Measurements from ENCODE around the gene USP2.
A peak's percentile ranks its signal among the peaks of the same experiment; 100 is the strongest.

USP2 gene

GRCh38 chr11:119381181-119381988 is at the start of gene USP2:
Gene USP2, minus strand, starts transcription at chr11:119381690. Its CDS starts 8,210 bp downstream, at chr11:119373480.
- peak; percentile 87 to 97 for DNase-seq (ENCODE audit: low read depth in 2 of 2)

GRCh38 chr11:119427279-119427678 is 45.8 kb upstream of the USP2 start:
- DNase-seq (ENCODE audit: low read depth in 2 of 2) = no peak

- no peak for DNase-seq (ENCODE audit: low read depth in 2 of 2)
Measured at GRCh38 chr11:119426142-119426541, 44.7 kb upstream of the USP2 start.

GRCh38 chr11:119424775-119425174 is 43.3 kb upstream of the USP2 start:
- DNase-seq (ENCODE audit: low read depth in 2 of 2) = no peak

GRCh38 chr11:119424276-119424675 is 42.8 kb upstream of the USP2 start:
- no peak for DNase-seq (ENCODE audit: low read depth in 2 of 2)

GRCh38 chr11:119423509-119424254 is 42.2 kb upstream of the USP2 start:
- no peak for DNase-seq (ENCODE audit: low read depth in 2 of 2)

- DNase-seq (ENCODE audit: low read depth in 2 of 2) = no peak
Measured at GRCh38 chr11:119422809-119423508, 41.5 kb upstream of the USP2 start, which contains the start of gene THY1. Gene THY1, minus strand, starts transcription at chr11:119423172. Its CDS starts 2,267 bp downstream, at chr11:119420905.

GRCh38 chr11:119421941-119422808 is 40.7 kb upstream of the USP2 start:
- DNase-seq (ENCODE audit: low read depth in 2 of 2) = no peak

- no peak for DNase-seq (ENCODE audit: low read depth in 2 of 2)
Measured at GRCh38 chr11:119421351-119421750, 39.9 kb upstream of the USP2 start.

- DNase-seq (ENCODE audit: low read depth in 2 of 2) = no peak
Measured at GRCh38 chr11:119420631-119421030, 39.1 kb upstream of the USP2 start.

- no peak for DNase-seq (ENCODE audit: low read depth in 2 of 2)
Measured at GRCh38 chr11:119419834-119420492, 38.5 kb upstream of the USP2 start.

- DNase-seq (ENCODE audit: low read depth in 2 of 2) = no peak
Measured at GRCh38 chr11:119419246-119419645, 37.8 kb upstream of the USP2 start.

GRCh38 chr11:119418759-119419158 is 37.3 kb upstream of the USP2 start:
- no peak for DNase-seq (ENCODE audit: low read depth in 2 of 2)

GRCh38 chr11:119417726-119418540 is 36.4 kb upstream of the USP2 start:
- DNase-seq (ENCODE audit: low read depth in 2 of 2) = no peak

GRCh38 chr11:119416606-119417580 is 35.4 kb upstream of the USP2 start:
- DNase-seq (ENCODE audit: low read depth in 2 of 2) = no peak

GRCh38 chr11:119415966-119416365 is 34.5 kb upstream of the USP2 start:
- DNase-seq (ENCODE audit: low read depth in 2 of 2) = no peak

- no peak for DNase-seq (ENCODE audit: low read depth in 2 of 2)
Measured at GRCh38 chr11:119415517-119415916, 34.0 kb upstream of the USP2 start.

- DNase-seq (ENCODE audit: low read depth in 2 of 2) = no peak
Measured at GRCh38 chr11:119414734-119415133, 33.2 kb upstream of the USP2 start.

GRCh38 chr11:119414321-119414720 is 32.8 kb upstream of the USP2 start:
- DNase-seq (ENCODE audit: low read depth in 2 of 2) = no peak

All from stimulated activated CD4-positive, alpha-beta T cell treated with anti-CD3 and anti-CD28 coated beads, Interleukin-1b, Interleukin-23, amount 100 ng/mL, for 1 hour (primary cell).